GM12801 (cell line): Measurements from ENCODE around the gene USO1.

ENCODE experiments used
- TF ChIP-seq, protein P1 (sequence below): IDR thresholded peaks from one replicate; pipeline ENCODE4 v1.5.1; 2011; ENCODE audit warnings: control low read depth; ENCODE audit not compliant: insufficient read length; ENCODE audit errors: extremely low read depth

The USO1 gene

DNA sequence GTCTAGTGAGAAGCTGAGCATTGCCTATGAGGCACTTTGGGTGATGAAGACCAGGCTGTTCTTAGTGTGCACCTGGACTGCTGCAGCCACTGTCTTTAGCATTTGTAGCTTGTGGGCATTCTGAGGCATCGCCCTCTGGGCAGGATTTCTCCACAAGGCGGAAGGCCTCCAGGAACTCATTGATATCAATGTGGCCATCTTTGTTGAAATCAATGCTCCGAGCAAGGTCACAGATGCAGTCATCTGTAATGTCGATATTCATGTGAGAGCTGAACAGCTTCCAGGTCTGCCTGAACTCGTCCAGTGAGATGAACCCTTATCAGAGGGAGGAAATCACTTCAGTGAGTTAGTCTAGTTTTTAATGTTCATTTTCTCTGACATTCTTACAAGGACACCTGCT is 136.2 kb downstream of the USO1 start:
- TF ChIP-seq, protein P1, sequence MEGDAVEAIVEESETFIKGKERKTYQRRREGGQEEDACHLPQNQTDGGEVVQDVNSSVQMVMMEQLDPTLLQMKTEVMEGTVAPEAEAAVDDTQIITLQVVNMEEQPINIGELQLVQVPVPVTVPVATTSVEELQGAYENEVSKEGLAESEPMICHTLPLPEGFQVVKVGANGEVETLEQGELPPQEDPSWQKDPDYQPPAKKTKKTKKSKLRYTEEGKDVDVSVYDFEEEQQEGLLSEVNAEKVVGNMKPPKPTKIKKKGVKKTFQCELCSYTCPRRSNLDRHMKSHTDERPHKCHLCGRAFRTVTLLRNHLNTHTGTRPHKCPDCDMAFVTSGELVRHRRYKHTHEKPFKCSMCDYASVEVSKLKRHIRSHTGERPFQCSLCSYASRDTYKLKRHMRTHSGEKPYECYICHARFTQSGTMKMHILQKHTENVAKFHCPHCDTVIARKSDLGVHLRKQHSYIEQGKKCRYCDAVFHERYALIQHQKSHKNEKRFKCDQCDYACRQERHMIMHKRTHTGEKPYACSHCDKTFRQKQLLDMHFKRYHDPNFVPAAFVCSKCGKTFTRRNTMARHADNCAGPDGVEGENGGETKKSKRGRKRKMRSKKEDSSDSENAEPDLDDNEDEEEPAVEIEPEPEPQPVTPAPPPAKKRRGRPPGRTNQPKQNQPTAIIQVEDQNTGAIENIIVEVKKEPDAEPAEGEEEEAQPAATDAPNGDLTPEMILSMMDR = no peak
